MG63 (cell line): ENCODE data around the gene ENTPD8. TPM values are rescaled to one million over a fixed set of nuclear protein-coding genes. Genes with fewer than 3 reads are reported as not detected.

Source experiments
- DNase-seq: peaks from one replicate; pipeline ENCODE4 v3.0.0-alpha.2; 2020
- H3K27me3 ChIP-seq: fragments of 250-450 bp; sonication (Bioruptor Pico); 2 replicates; pipeline ENCODE4 v1.5.1; 2020; ENCODE audit warnings: mild to moderate bottlenecking, moderate library complexity
- H3K36me3 ChIP-seq: fragments of 250-450 bp; sonication (Bioruptor Pico); 2 replicates; pipeline ENCODE4 v1.5.1; 2020; ENCODE audit warnings: mild to moderate bottlenecking, moderate library complexity
- H3K4me3 ChIP-seq: fragments of 250-450 bp; sonication (Bioruptor Pico); 2 replicates; pipeline ENCODE4 v1.5.1; 2020; ENCODE audit warnings: mild to moderate bottlenecking, moderate library complexity
- H3K9me3 ChIP-seq: fragments of 250-450 bp; sonication (Bioruptor Pico); 2 replicates; pipeline ENCODE4 v1.5.1; 2020; ENCODE audit warnings: mild to moderate bottlenecking, moderate library complexity
- total RNA-seq: library from RNA; depleted of rRNA; stranded (reverse); fragments of >200 nt; shearing (Covaris generic); gene quantifications from 2 replicates; pipeline ENCODE4 v1.2.3, GENCODE V29; 2014; ENCODE audit warnings: low replicate concordance

The ENTPD8 gene
- total RNA-seq, 1 experiment from 2014 or later = not detected

GRCh38 chr9:137431416-137431931 is 9.7 kb downstream of the ENTPD8 start:
- DNase-seq = no peak
- H3K27me3 ChIP-seq = no peaks in the 10 kb centered on the region

DNA sequence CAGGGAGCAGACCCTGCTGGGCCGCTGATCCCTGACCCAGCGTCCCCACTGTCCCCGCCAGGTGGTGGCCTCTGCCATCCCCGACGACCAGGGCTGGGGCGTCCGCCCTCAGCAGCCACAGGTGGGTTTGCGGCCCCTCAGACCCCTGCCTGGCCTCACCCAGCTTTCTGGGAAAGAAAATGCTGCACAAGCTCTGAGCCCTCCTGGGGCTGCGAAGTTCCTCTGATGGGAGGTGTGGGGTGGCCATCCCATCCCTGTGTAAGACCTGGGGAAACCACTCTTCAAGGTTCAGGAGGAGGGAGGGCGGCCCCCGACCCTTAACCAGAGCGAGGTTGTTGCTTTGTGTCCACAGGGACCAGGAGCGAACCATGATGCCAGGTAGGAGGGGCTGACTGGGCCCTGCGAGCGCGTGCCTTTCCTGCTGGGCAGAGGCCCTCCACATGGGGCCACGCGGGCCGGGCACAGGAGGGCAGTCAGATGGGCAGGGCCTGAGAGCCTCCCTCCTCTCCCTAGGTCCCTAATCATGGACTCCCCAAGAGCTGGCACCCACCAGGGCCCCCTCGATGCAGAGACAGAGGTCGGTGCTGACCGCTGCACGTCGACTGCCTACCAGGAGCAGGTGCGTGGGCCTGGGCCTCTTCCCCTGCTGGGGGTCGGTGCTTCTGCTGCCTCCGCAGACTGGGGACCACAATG is 10.3 kb downstream of the ENTPD8 start:
- Histone ChIP-seq H3K36me3 (no peaks in the 10 kb centered on the region), H3K4me3 (no peak overlapping the region), H3K9me3 (no peaks in the 10 kb centered on the region), H3K27me3 (no peaks in the 10 kb centered on the region)
- no peak for DNase-seq

More at GRCh38 chr9:137431416-137431931, 9.7 kb downstream of the ENTPD8 start:
- Histone ChIP-seq H3K9me3 (no peaks in the 10 kb centered on the region), H3K4me3 (no peak overlapping the region), H3K36me3 (no peaks in the 10 kb centered on the region)

DNA sequence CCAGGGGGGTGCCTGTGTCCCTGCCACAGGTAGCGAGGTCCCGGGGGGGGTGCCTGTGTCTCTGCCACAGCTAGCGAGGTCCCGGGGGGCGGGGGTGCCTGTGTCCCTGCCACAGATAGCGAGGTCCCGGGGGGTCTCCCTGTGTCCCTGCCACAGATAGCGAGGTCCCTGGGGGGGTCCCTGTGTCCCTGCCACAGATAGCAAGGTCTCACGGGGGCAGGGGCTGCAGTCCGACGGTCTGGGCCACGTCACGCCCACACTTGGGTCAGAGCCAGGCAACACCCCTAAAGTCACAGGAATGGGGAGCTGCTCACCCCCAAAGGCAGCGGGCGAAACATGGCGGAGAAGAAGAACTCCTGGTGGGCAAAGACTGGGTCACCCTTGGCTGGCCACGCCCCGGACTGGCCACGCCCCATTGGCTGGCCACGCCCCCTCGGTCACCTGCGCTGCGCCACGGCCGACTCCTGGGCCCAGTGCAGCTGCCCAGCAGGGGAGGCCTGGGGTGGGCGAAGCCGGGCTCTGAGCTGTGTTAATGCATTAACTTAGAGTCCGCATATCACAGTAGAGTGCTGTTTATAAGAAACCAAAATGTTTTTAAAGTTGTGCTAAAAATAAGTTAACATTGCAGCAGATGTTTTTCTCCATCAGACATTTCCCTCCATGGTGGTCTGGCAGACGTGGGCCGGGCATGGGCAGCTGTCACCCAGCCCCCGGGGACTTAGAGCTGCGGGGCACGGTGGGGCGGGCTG is 11.0 kb downstream of the ENTPD8 start:
- Histone ChIP-seq H3K9me3 (no peaks in the 10 kb centered on the region), H3K4me3 (no peak overlapping the region), H3K27me3 (no peaks in the 10 kb centered on the region), H3K36me3 (no peaks in the 10 kb centered on the region)
- no peak for DNase-seq

DNA sequence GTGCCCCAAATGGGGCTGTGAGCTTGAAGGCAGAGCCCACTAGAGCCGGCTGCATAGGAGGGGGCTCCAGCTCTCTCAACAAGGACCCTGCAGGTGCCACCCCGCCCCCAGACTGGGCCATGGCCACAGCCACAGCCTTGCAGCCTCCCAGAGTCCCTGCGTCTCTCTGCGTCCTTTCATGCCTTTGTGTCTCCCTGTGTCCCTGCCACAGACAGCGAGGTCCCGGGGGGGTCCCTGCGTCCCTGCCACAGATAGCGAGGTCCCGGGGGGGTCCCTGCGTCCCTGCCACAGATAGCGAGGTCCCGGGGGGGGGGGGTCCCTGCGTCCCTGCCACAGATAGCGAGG is 11.6 kb downstream of the ENTPD8 start:
- H3K9me3 ChIP-seq = no peaks in the 10 kb centered on the region
- H3K36me3 ChIP-seq = no peaks in the 10 kb centered on the region
- H3K4me3 ChIP-seq = no peak overlapping the region
- no peak for DNase-seq
- no peaks in the 10 kb centered on the region for H3K27me3 ChIP-seq

DNA sequence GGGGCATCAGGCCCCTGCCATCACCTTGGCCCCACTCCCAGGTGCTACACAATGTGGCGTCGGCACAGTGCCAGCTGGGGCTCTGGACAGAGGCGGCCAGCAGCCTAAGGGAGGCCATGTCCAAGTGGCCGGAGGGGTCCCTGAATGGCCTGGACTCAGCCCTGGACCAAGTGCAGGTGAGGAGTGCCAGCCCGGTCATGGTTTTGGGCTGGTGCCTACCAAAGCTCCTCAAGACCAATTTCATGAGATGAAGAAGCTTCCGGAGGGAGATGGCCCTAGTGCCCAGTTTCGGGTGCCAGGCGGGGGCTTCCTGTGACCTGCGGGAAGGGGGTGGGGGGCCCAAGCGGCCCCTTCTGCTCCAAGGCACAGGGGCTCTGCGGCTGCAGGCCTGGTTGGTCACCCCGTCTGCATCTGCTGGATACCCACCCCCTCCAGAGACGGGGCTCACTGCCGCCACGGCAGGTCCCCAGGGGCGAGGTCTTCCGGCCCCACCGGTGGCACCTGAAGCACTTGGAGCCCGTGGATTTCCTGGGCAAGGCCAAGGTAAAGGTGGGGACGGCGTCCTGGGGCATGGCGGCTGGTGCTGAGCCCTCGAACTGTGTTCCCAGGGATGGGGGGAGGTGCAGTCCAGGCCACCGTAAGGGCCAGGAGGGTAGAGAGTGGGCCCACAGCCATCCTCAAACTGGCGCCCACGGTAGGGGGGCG is 12.2 kb downstream of the ENTPD8 start:
- Histone ChIP-seq H3K36me3 (no peaks in the 10 kb centered on the region), H3K4me3 (no peak overlapping the region), H3K27me3 (no peaks in the 10 kb centered on the region), H3K9me3 (no peaks in the 10 kb centered on the region)
- no peak for DNase-seq

- H3K4me3 ChIP-seq = no peak overlapping the region
- H3K9me3 ChIP-seq = no peaks in the 10 kb centered on the region
- DNase-seq = no peak
- H3K36me3 ChIP-seq = no peaks in the 10 kb centered on the region
- H3K27me3 ChIP-seq = no peaks in the 10 kb centered on the region
These were observed 12.9 kb downstream of the ENTPD8 start for GRCh38 chr9:137428311-137428630.

DNA sequence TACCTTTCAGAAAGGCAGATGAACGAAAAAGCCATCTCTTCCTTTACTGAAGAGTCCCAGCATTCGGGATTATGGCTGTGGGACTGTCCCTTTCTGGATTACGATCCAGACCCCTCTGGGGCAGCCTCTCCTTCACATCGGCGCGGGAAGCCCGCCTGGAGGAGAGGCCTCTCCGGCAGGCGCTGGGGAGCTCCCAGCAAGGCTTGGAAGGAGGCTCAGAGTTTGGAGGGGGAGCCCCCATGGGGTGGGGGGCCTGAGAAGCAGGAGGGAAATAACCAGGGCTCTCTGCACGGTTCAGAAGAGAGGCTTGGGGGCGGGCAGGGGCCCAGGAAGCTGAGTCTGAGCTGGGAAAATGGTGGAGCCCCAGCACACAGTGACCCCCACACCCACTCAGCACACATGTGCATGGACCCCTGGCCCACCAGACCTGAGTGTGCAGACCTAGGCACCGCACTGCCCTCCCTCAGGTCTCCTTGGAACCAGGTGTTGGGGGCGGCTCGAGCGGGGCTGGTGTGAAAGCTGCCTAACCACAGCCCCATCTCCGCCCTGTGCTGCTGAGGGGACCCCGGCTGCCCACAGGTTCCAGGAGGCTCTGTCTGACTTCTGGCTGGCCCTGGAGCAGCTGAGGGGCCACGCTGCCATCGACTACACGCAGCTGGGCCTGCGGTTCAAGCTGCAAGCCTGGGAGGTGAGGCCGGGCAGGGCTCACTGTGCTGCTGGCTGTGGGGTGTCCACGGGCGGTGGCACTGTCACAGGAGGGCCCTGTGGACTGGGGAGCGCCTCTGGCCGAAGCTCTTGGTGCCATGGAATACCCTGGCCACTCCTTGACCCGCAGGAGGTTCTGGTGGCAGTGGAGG is 13.5 kb downstream of the ENTPD8 start:
- DNase-seq = no peak
- Histone ChIP-seq H3K4me3 (no peak overlapping the region), H3K36me3 (no peaks in the 10 kb centered on the region), H3K9me3 (no peaks in the 10 kb centered on the region), H3K27me3 (no peaks in the 10 kb centered on the region)

- Histone ChIP-seq H3K9me3 (no peaks in the 10 kb centered on the region), H3K27me3 (no peaks in the 10 kb centered on the region), H3K4me3 (no peak overlapping the region), H3K36me3 (no peaks in the 10 kb centered on the region)
- DNase-seq = no peak
These were observed 15.0 kb downstream of the ENTPD8 start for GRCh38 chr9:137426018-137426681.

DNA sequence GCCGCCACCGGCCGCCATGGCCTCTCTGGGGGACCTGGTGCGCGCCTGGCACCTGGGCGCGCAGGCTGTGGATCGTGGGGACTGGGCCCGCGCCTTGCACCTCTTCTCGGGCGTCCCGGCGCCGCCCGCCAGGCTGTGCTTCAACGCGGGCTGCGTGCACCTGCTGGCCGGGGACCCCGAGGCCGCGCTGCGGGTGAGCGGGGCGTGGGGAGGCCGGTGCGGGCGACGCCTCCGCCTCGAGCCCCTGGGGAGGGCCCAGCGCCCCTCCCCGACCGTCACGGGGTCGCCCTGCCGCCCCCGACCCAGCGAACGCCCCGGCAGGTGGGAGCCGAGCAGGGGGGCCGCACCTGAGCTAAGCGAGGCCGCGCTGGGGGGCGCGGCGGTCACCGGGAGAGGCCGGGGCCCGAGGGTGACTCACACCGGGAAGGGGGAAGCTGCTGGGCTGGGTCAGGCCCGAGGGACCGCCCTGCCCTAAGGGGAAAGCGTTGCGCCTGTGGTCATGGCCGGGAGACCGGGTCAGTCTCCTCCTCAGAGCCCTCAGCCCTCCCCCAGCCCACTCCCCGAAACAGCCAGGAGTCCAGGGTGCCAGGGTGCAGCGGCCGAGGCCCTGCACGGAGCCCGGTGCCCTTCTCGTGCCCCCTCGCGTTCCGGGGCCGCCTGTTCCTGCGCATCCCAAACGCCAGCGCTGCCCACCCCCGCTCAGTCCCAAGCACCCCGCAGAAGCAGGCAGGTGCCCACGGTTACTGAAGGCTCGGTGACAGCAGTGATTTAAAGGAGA is 17.5 kb downstream of the ENTPD8 start:
- no peaks in the 10 kb centered on the region for H3K36me3 ChIP-seq
- DNase-seq = no peak
- no peaks in the 10 kb centered on the region for H3K27me3 ChIP-seq
- H3K9me3 ChIP-seq = no peaks in the 10 kb centered on the region
- no peak overlapping the region; the same call in 1 of the 2 replicates for H3K4me3 ChIP-seq

- peak; percentile 88 for DNase-seq
- Histone ChIP-seq H3K9me3 (no peaks in the 10 kb centered on the region), H3K36me3 (no peaks in the 10 kb centered on the region), H3K4me3 (peak within 1 kb of the TSS; percentile 78), H3K27me3 (no peaks in the 10 kb centered on the region)
These were observed 18.3 kb downstream of the ENTPD8 start, which contains the start of the genes EXD3 and NOXA1 for GRCh38 chr9:137422604-137423513. EXD3 (minus strand) TSS chr9:137423162; CDS start chr9:137395357, 27,805 bp downstream. NOXA1 (plus strand) TSS chr9:137423393; CDS start chr9:137423530, 137 bp downstream.

GRCh38 chr9:137421838-137422603 is 19.1 kb downstream of the ENTPD8 start:
- Histone ChIP-seq H3K36me3 (no peaks in the 10 kb centered on the region), H3K9me3 (no peaks in the 10 kb centered on the region), H3K4me3 (peak overlapping the region; percentile 78), H3K27me3 (no peaks in the 10 kb centered on the region)
- DNase-seq = no peak

- Histone ChIP-seq H3K4me3 (0 out of 2 replicates have a peak overlapping the region, but pooled peaks have one; percentile 11), H3K36me3 (no peaks in the 10 kb centered on the region), H3K9me3 (no peaks in the 10 kb centered on the region), H3K27me3 (no peaks in the 10 kb centered on the region)
- DNase-seq = no peak
These were observed 23.8 kb downstream of the ENTPD8 start for GRCh38 chr9:137417161-137418021.

- H3K4me3 ChIP-seq = no peak overlapping the region
- H3K27me3 ChIP-seq = no peaks in the 10 kb centered on the region
These were observed 24.5 kb downstream of the ENTPD8 start for GRCh38 chr9:137416563-137417151.

More at GRCh38 chr9:137416563-137417151, 24.5 kb downstream of the ENTPD8 start:
- no peak for DNase-seq
- Histone ChIP-seq H3K36me3 (no peaks in the 10 kb centered on the region), H3K9me3 (no peaks in the 10 kb centered on the region)
